Medulla oblongata (tissue), 1 donor: ENCODE measurements around the gene CHST1.
A peak's percentile ranks its signal among the peaks of the same experiment; 100 is the strongest.

ENCODE experiments used
- DNase-seq: peaks from one replicate; pipeline ENCODE4 v3.0.0-alpha.2; 2015; ENCODE audit errors: extremely low spot score

Gene CHST1

GRCh38 chr11:45674481-45675190, 9.2 kb upstream of the CHST1 start:
- DNase-seq, result no peak

GRCh38 chr11:45673441-45673840, 8.0 kb upstream of the CHST1 start:
- DNase-seq, result no peak

GRCh38 chr11:45672593-45672992, 7.2 kb upstream of the CHST1 start:
- DNase-seq, result no peak

- peak; percentile 96 for DNase-seq
Measured at GRCh38 chr11:45671246-45672171, 6.1 kb upstream of the CHST1 start.

- no peak for DNase-seq
Measured at GRCh38 chr11:45670386-45671135, 5.1 kb upstream of the CHST1 start.

GRCh38 chr11:45669956-45670355, 4.5 kb upstream of the CHST1 start:
- DNase-seq, result no peak

- no peak for DNase-seq
Measured at GRCh38 chr11:45669146-45669545, 3.7 kb upstream of the CHST1 start.

- no peak for DNase-seq
Measured at GRCh38 chr11:45667929-45668680, 2.7 kb upstream of the CHST1 start.

GRCh38 chr11:45666648-45667642, 1.5 kb upstream of the CHST1 start:
- no peak for DNase-seq

- DNase-seq, result no peak
Measured at GRCh38 chr11:45665933-45666647, 668 bp upstream of the CHST1 start.

- DNase-seq, result no peak
Measured at GRCh38 chr11:45664376-45665205, 831 bp downstream of the CHST1 start.

- no peak for DNase-seq
Measured at GRCh38 chr11:45663486-45664375, 1.7 kb downstream of the CHST1 start.

- no peak for DNase-seq
Measured at GRCh38 chr11:45662665-45663485, 2.5 kb downstream of the CHST1 start.

- no peak for DNase-seq
Measured at GRCh38 chr11:45662096-45662664, 3.2 kb downstream of the CHST1 start.

- no peak for DNase-seq
Measured at GRCh38 chr11:45661439-45662055, 3.9 kb downstream of the CHST1 start.
